Stimulated activated naive CD8-positive, alpha-beta T cell treated with anti-CD3 and anti-CD28 coated beads, Interleukin-15, Interleukin-2, amounts not matched to agents 100 ng/mL and 50 ng/mL, for 24 hours (primary cell): ENCODE data around the gene CLK4.

Experiments
- H3K27ac Mint-ChIP-seq: one replicate; pipeline ENCODE4 v1.8.0; 2021; ENCODE audit warnings: mild to moderate bottlenecking, mixed read lengths
- H3K27me3 Mint-ChIP-seq: one replicate; pipeline ENCODE4 v1.8.0; 2021; ENCODE audit warnings: mixed read lengths
- H3K36me3 Mint-ChIP-seq: one replicate; pipeline ENCODE4 v1.8.0; 2021; ENCODE audit warnings: low read depth, mixed read lengths
- H3K4me1 Mint-ChIP-seq: one replicate; pipeline ENCODE4 v1.8.0; 2021; ENCODE audit warnings: low read depth, mixed read lengths
- H3K4me3 Mint-ChIP-seq: one replicate; pipeline ENCODE4 v1.8.0; 2021; ENCODE audit warnings: mild to moderate bottlenecking, mixed read lengths
- H3K9me3 Mint-ChIP-seq: one replicate; pipeline ENCODE4 v1.8.0; 2021; ENCODE audit warnings: mixed read lengths

The CLK4 gene

GRCh38 chr5:178626484-178627258 lies at the start of gene CLK4:
TSS of gene CLK4 (minus strand) at chr5:178627050. CDS start at chr5:178623416, 3,634 bp downstream.
- peak within 1 kb of the TSS; percentile 97 for H3K4me3 Mint-ChIP-seq
- peaks cover 26% of the 10 kb centered on the region for H3K36me3 Mint-ChIP-seq
- peaks cover 40% of the 10 kb centered on the region for H3K4me1 Mint-ChIP-seq
- H3K27ac Mint-ChIP-seq, result peak within 1 kb of the TSS; percentile 98
- no peaks in the 10 kb centered on the region for H3K9me3 Mint-ChIP-seq
- H3K27me3 Mint-ChIP-seq, result no peaks in the 10 kb centered on the region

GRCh38 chr5:178675922-178676321 lies 49.1 kb upstream of the CLK4 start:
- Mint-ChIP-seq H3K36me3 (no peaks in the 10 kb centered on the region), H3K4me1 (peaks cover 20% of the 10 kb centered on the region), H3K4me3 (no peak overlapping the region), H3K27me3 (peaks cover 12% of the 10 kb centered on the region), H3K27ac (no peak overlapping the region), H3K9me3 (no peaks in the 10 kb centered on the region)

GRCh38 chr5:178674334-178674733 lies 47.5 kb upstream of the CLK4 start:
- peaks cover 18% of the 10 kb centered on the region for H3K27me3 Mint-ChIP-seq
- H3K9me3 Mint-ChIP-seq, result no peaks in the 10 kb centered on the region
- no peaks in the 10 kb centered on the region for H3K36me3 Mint-ChIP-seq
- peaks cover 20% of the 10 kb centered on the region for H3K4me1 Mint-ChIP-seq
- no peak overlapping the region for H3K4me3 Mint-ChIP-seq
- no peak overlapping the region for H3K27ac Mint-ChIP-seq

GRCh38 chr5:178673801-178674295 lies 47.0 kb upstream of the CLK4 start:
- Mint-ChIP-seq H3K4me1 (peaks cover 20% of the 10 kb centered on the region), H3K9me3 (no peaks in the 10 kb centered on the region), H3K27ac (no peak overlapping the region), H3K27me3 (peaks cover 22% of the 10 kb centered on the region), H3K36me3 (no peaks in the 10 kb centered on the region), H3K4me3 (no peak overlapping the region)

- no peaks in the 10 kb centered on the region for H3K9me3 Mint-ChIP-seq
- H3K27me3 Mint-ChIP-seq, result peaks cover 20% of the 10 kb centered on the region
- H3K27ac Mint-ChIP-seq, result peak overlapping the region; percentile 83
- H3K36me3 Mint-ChIP-seq, result no peaks in the 10 kb centered on the region
- H3K4me1 Mint-ChIP-seq, result peaks cover 20% of the 10 kb centered on the region
- H3K4me3 Mint-ChIP-seq, result no peak overlapping the region
Observed at GRCh38 chr5:178672630-178673029, 45.8 kb upstream of the CLK4 start.

- Mint-ChIP-seq H3K36me3 (no peaks in the 10 kb centered on the region), H3K27me3 (peaks cover 27% of the 10 kb centered on the region), H3K27ac (no peak overlapping the region), H3K4me3 (no peak overlapping the region), H3K4me1 (peaks cover 20% of the 10 kb centered on the region), H3K9me3 (no peaks in the 10 kb centered on the region)
Observed at GRCh38 chr5:178671602-178672144, 44.8 kb upstream of the CLK4 start.

- no peak overlapping the region for H3K4me3 Mint-ChIP-seq
- H3K4me1 Mint-ChIP-seq, result peaks cover 20% of the 10 kb centered on the region
- H3K27me3 Mint-ChIP-seq, result peaks cover 27% of the 10 kb centered on the region
- no peak overlapping the region for H3K27ac Mint-ChIP-seq
- no peaks in the 10 kb centered on the region for H3K9me3 Mint-ChIP-seq
- H3K36me3 Mint-ChIP-seq, result no peaks in the 10 kb centered on the region
Observed at GRCh38 chr5:178670351-178670885, 43.6 kb upstream of the CLK4 start.

- Mint-ChIP-seq H3K27me3 (peaks cover 32% of the 10 kb centered on the region), H3K9me3 (no peaks in the 10 kb centered on the region), H3K4me1 (peaks cover 20% of the 10 kb centered on the region), H3K4me3 (no peak overlapping the region), H3K27ac (no peak overlapping the region), H3K36me3 (no peaks in the 10 kb centered on the region)
Observed at GRCh38 chr5:178668579-178668978, 41.7 kb upstream of the CLK4 start.

GRCh38 chr5:178667688-178668087 lies 40.8 kb upstream of the CLK4 start:
- peaks cover 35% of the 10 kb centered on the region for H3K27me3 Mint-ChIP-seq
- H3K36me3 Mint-ChIP-seq, result no peaks in the 10 kb centered on the region
- no peak overlapping the region for H3K27ac Mint-ChIP-seq
- H3K9me3 Mint-ChIP-seq, result no peaks in the 10 kb centered on the region
- H3K4me1 Mint-ChIP-seq, result peaks cover 16% of the 10 kb centered on the region
- no peak overlapping the region for H3K4me3 Mint-ChIP-seq

- H3K4me1 Mint-ChIP-seq, result peaks cover 10% of the 10 kb centered on the region
- no peaks in the 10 kb centered on the region for H3K36me3 Mint-ChIP-seq
- H3K27ac Mint-ChIP-seq, result no peak overlapping the region
- no peak overlapping the region for H3K4me3 Mint-ChIP-seq
- peaks cover 36% of the 10 kb centered on the region for H3K27me3 Mint-ChIP-seq
- no peaks in the 10 kb centered on the region for H3K9me3 Mint-ChIP-seq
Observed at GRCh38 chr5:178667101-178667500, 40.3 kb upstream of the CLK4 start.

- H3K27me3 Mint-ChIP-seq, result peaks cover 23% of the 10 kb centered on the region
- H3K27ac Mint-ChIP-seq, result no peak overlapping the region
- no peaks in the 10 kb centered on the region for H3K4me1 Mint-ChIP-seq
- no peaks in the 10 kb centered on the region for H3K9me3 Mint-ChIP-seq
- no peak overlapping the region for H3K4me3 Mint-ChIP-seq
- H3K36me3 Mint-ChIP-seq, result no peaks in the 10 kb centered on the region
Observed at GRCh38 chr5:178664141-178664540, 37.3 kb upstream of the CLK4 start.

- Mint-ChIP-seq H3K4me1 (no peaks in the 10 kb centered on the region), H3K27ac (no peak overlapping the region), H3K36me3 (no peaks in the 10 kb centered on the region), H3K9me3 (no peaks in the 10 kb centered on the region), H3K4me3 (no peak overlapping the region), H3K27me3 (peaks cover 22% of the 10 kb centered on the region)
Observed at GRCh38 chr5:178662541-178662860, 35.7 kb upstream of the CLK4 start.

- H3K4me3 Mint-ChIP-seq, result no peak overlapping the region
- no peak overlapping the region for H3K27ac Mint-ChIP-seq
- H3K4me1 Mint-ChIP-seq, result no peaks in the 10 kb centered on the region
- H3K9me3 Mint-ChIP-seq, result no peaks in the 10 kb centered on the region
- peaks cover 22% of the 10 kb centered on the region for H3K27me3 Mint-ChIP-seq
- H3K36me3 Mint-ChIP-seq, result no peaks in the 10 kb centered on the region
Observed at GRCh38 chr5:178661836-178662540, 35.1 kb upstream of the CLK4 start.

GRCh38 chr5:178651046-178651810 lies 24.4 kb upstream of the CLK4 start:
- no peak overlapping the region for H3K27ac Mint-ChIP-seq
- no peaks in the 10 kb centered on the region for H3K4me1 Mint-ChIP-seq
- peaks cover 4% of the 10 kb centered on the region for H3K27me3 Mint-ChIP-seq

More at GRCh38 chr5:178651046-178651810, 24.4 kb upstream of the CLK4 start:
- no peaks in the 10 kb centered on the region for H3K36me3 Mint-ChIP-seq
- H3K9me3 Mint-ChIP-seq, result peaks cover 6% of the 10 kb centered on the region
- H3K4me3 Mint-ChIP-seq, result no peak overlapping the region
